ENCODE data around the gene PPP6R3.

DNA sequence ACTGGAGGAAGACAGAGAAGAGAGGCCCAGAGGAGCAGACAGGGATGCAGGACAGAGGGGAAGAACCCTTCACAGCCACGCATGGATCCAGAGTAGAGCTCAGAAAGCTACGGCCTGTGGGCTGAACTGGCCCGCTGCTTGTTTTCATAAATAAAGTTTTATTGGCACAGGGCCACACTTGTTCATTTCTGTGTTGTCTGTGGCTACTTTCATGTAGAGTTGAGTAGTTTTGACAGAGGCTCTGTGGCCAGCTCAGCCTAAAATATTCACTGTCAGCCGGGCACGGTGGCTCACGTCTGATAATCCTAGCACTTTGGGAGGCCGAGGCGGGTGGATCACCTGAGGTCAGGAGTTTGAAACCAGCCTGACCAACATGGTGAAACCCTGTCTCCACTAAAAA lies 197.5 kb downstream of the PPP6R3 start:
- TF ChIP-seq, protein P1, sequence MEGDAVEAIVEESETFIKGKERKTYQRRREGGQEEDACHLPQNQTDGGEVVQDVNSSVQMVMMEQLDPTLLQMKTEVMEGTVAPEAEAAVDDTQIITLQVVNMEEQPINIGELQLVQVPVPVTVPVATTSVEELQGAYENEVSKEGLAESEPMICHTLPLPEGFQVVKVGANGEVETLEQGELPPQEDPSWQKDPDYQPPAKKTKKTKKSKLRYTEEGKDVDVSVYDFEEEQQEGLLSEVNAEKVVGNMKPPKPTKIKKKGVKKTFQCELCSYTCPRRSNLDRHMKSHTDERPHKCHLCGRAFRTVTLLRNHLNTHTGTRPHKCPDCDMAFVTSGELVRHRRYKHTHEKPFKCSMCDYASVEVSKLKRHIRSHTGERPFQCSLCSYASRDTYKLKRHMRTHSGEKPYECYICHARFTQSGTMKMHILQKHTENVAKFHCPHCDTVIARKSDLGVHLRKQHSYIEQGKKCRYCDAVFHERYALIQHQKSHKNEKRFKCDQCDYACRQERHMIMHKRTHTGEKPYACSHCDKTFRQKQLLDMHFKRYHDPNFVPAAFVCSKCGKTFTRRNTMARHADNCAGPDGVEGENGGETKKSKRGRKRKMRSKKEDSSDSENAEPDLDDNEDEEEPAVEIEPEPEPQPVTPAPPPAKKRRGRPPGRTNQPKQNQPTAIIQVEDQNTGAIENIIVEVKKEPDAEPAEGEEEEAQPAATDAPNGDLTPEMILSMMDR (IDR thresholded peaks at IDR 0.05; ENCODE audit: poor library complexity, severe bottlenecking), result no peak
- TF ChIP-seq RAD21 (conservative IDR thresholded peaks at IDR 0.05) (no peak), SMC3 (conservative IDR thresholded peaks at IDR 0.05; ENCODE audit: poor library complexity) (no peak), TAF1 (IDR thresholded peaks at IDR 0.05; ENCODE audit: low read depth) (no peak), POLR2AphosphoS5 (IDR thresholded peaks at IDR 0.05) (no peak), EZH2 (IDR thresholded peaks at IDR 0.05; ENCODE audit: borderline replicate concordance, insufficient read depth, low read length, poor library complexity, severe bottlenecking) (no peak)
- TF ChIP-seq, protein P2, sequence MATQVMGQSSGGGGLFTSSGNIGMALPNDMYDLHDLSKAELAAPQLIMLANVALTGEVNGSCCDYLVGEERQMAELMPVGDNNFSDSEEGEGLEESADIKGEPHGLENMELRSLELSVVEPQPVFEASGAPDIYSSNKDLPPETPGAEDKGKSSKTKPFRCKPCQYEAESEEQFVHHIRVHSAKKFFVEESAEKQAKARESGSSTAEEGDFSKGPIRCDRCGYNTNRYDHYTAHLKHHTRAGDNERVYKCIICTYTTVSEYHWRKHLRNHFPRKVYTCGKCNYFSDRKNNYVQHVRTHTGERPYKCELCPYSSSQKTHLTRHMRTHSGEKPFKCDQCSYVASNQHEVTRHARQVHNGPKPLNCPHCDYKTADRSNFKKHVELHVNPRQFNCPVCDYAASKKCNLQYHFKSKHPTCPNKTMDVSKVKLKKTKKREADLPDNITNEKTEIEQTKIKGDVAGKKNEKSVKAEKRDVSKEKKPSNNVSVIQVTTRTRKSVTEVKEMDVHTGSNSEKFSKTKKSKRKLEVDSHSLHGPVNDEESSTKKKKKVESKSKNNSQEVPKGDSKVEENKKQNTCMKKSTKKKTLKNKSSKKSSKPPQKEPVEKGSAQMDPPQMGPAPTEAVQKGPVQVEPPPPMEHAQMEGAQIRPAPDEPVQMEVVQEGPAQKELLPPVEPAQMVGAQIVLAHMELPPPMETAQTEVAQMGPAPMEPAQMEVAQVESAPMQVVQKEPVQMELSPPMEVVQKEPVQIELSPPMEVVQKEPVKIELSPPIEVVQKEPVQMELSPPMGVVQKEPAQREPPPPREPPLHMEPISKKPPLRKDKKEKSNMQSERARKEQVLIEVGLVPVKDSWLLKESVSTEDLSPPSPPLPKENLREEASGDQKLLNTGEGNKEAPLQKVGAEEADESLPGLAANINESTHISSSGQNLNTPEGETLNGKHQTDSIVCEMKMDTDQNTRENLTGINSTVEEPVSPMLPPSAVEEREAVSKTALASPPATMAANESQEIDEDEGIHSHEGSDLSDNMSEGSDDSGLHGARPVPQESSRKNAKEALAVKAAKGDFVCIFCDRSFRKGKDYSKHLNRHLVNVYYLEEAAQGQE (IDR thresholded peaks at IDR 0.05; ENCODE audit: borderline replicate concordance), result no peak

All from neural cell (in vitro differentiated cells).